GM23248 (cell line): ENCODE data around the gene BMI1. TPM values are rescaled to one million over a fixed set of nuclear protein-coding genes. Genes with fewer than 3 reads are reported as not detected.
A peak's percentile ranks its signal among the peaks of the same experiment; 100 is the strongest.

Experiments used
- DNase-seq: peaks from one replicate; pipeline ENCODE4 v3.0.0-alpha.2; 2015
- H2AFZ ChIP-seq: fragments of 200-600 bp; sonication (generic); 2 replicates; pipeline ENCODE4 v1.6.1; 2016; ENCODE audit warnings: antibody characterized with exemption
- H3F3A ChIP-seq: fragments of 200-600 bp; sonication (generic); 2 replicates; pipeline ENCODE4 v1.6.1; 2016; ENCODE audit warnings: mild to moderate bottlenecking, antibody characterized with exemption, mixed run types; ENCODE audit not compliant: insufficient read depth
- H3K27ac ChIP-seq: fragments of 200-600 bp; sonication (generic); 2 replicates; pipeline ENCODE4 v1.5.1; 2016; ENCODE audit warnings: mild to moderate bottlenecking
- H3K27me3 ChIP-seq: fragments of 200-600 bp; sonication (generic); replicated peaks from 2 replicates; pipeline ENCODE4 v1.6.1; 2016; ENCODE audit warnings: mild to moderate bottlenecking; ENCODE audit not compliant: insufficient read depth
- H3K36me3 ChIP-seq: fragments of 200-600 bp; sonication (generic); 2 replicates; pipeline ENCODE4 v1.6.1; 2016; ENCODE audit warnings: low read depth, mild to moderate bottlenecking
- H3K4me1 ChIP-seq: fragments of 200-600 bp; sonication (generic); 2 replicates; pipeline ENCODE4 v1.6.1; 2016; ENCODE audit warnings: mild to moderate bottlenecking; ENCODE audit not compliant: insufficient read depth
- H3K4me2 ChIP-seq: fragments of 200-600 bp; sonication (generic); one replicate; pipeline ENCODE4 v1.6.1; 2016; ENCODE audit warnings: mild to moderate bottlenecking; ENCODE audit not compliant: unreplicated experiment
- H3K4me3 ChIP-seq: fragments of 200-600 bp; sonication (generic); 2 replicates; pipeline ENCODE4 v1.5.1; 2016; ENCODE audit warnings: mild to moderate bottlenecking
- H3K79me2 ChIP-seq: fragments of 200-600 bp; sonication (generic); 2 replicates; pipeline ENCODE4 v1.6.1; 2016; ENCODE audit warnings: mild to moderate bottlenecking; ENCODE audit not compliant: insufficient read depth
- H3K9ac ChIP-seq: fragments of 200-600 bp; sonication (generic); 2 replicates; pipeline ENCODE4 v1.6.1; 2016; ENCODE audit warnings: mild to moderate bottlenecking
- H3K9me2 ChIP-seq: fragments of 200-600 bp; sonication (generic); 2 replicates; pipeline ENCODE4 v1.6.1; 2016; ENCODE audit warnings: mixed run types, mild to moderate bottlenecking, moderate library complexity; ENCODE audit not compliant: insufficient read depth
- H3K9me3 ChIP-seq: fragments of 200-600 bp; sonication (generic); one replicate; pipeline ENCODE4 v1.6.1; 2017; ENCODE audit warnings: low read depth
- H4K20me1 ChIP-seq: fragments of 200-600 bp; sonication (generic); 2 replicates; pipeline ENCODE4 v1.6.0; 2016; ENCODE audit not compliant: insufficient read depth
- EZH2 ChIP-seq: fragments of 200-600 bp; sonication (generic); IDR thresholded peaks from 2 replicates; pipeline ENCODE4 v1.6.1; 2018; ENCODE audit warnings: antibody characterized with exemption, mild to moderate bottlenecking; ENCODE audit not compliant: insufficient read depth, poor library complexity, severe bottlenecking
- EZH2phosphoT487 ChIP-seq: fragments of 200-600 bp; sonication (generic); IDR thresholded peaks from 2 replicates; pipeline ENCODE4 v1.6.1; 2018; ENCODE audit warnings: antibody characterized with exemption, moderate library complexity, mild to moderate bottlenecking, low read depth; ENCODE audit not compliant: insufficient read depth
- WGBS, 2 experiments: methylation state at CpG; one replicate each; pipeline ENCODE4 v1.1.6; 2015 to 2017; ENCODE audit warnings: low lambda C conversion rate in 2 of 2, low coverage in 1 of 2; ENCODE audit errors: missing lambda C conversion rate in 2 of 2; 5-methylcytosine and 5-hydroxymethylcytosine counted together
- in situ Hi-C: fragments of 300-500 bp; cut with MboI; formaldehyde crosslinking; loops from 2 replicates; pipeline ENCODE4 v1.15.0; 2020
- polyA plus RNA-seq: library from polyadenylated mRNA; unstranded; fragments of >200 nt; fragmentation: Nextera tagmentation; extraction: Ambion mirVana; gene quantifications from 2 replicates; pipeline ENCODE4 v1.2.1, GENCODE V29; 2016
- total RNA-seq: library from RNA; depleted of rRNA; stranded (reverse); fragments of >200 nt; shearing (Covaris generic); gene quantifications from 2 replicates; pipeline ENCODE4 v1.2.3, GENCODE V29; 2014

The BMI1 gene
- total and polyA plus RNA-seq, 2 experiments from 2014 or later: 38.0 to 66.0 TPM

DNA sequence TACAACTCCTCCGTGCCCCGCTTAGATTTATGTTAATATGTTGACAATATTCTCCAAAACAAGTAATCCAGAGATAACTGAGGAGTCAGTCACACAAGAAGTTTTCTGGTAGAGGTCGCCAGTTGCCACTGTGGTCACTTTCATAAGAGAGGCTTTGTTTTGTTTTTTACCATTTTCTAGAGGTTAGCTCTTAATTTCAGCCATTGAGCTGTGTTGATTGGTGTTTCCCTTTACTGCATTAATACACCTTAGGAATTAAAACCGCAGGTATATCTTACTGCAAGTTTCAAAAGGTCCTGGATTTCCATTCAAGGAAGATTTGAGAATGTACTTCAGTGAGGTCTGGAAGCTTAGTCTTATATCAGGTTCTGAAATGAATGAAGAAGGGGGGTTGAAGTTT is 3.5 kb downstream of the BMI1 start:
- H3K27ac ChIP-seq: no peak overlapping the region
- H3K9me2 ChIP-seq: no peaks in the 10 kb centered on the region
- no peak for DNase-seq
- in situ Hi-C loops: no loop called here
- H3K4me3 ChIP-seq: peak overlapping the region; percentile 80
- H3K9me3 ChIP-seq: no peaks in the 10 kb centered on the region
- WGBS, 2 experiments: 88 to 94% methylated on average over 4 of the region's 4 CpGs
- TF ChIP-seq EZH2: no peak
- peak overlapping the region; percentile 78; the same call in 1 of the 2 replicates for H3K9ac ChIP-seq
- H3F3A ChIP-seq: peaks cover 29% of the 10 kb centered on the region; the same call in 1 of the 2 replicates
- 0 out of 2 replicates have a peak, but pooled peaks cover 5% of the 10 kb centered on the region for H3K27me3 ChIP-seq
- H3K4me2 ChIP-seq: peak overlapping the region; percentile 85
- peaks cover 56% of the 10 kb centered on the region for H3K79me2 ChIP-seq
- no peaks in the 10 kb centered on the region for H4K20me1 ChIP-seq
- peaks cover 42% of the 10 kb centered on the region for H3K4me1 ChIP-seq
- H3K36me3 ChIP-seq: peaks cover 26% of the 10 kb centered on the region
- H2AFZ ChIP-seq: no peak overlapping the region; the same call in 1 of the 2 replicates

DNA sequence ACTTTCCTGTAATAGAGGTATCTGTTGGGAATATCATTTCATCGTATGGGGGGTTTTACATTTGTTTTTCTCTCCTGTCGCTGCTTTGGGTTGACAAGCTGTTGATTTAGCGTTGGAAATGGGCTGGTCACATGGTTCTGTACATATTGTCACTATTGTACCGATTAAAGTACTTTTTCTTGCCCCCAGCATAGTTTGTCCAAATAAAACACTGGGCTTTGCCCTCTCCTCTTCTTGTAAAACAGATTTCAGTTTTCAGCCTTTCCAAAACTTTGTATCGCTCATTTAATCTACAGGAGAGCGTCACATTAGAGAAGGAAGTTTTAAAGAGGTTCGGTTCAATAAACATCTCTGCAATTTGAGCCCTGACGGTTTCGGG is 4.0 kb downstream of the BMI1 start:
- H3K9me3 ChIP-seq: no peaks in the 10 kb centered on the region
- H3K27me3 ChIP-seq: 0 out of 2 replicates have a peak, but pooled peaks cover 5% of the 10 kb centered on the region
- peaks cover 31% of the 10 kb centered on the region for H3K36me3 ChIP-seq
- no peaks in the 10 kb centered on the region for H3K9me2 ChIP-seq
- in situ Hi-C loops: no loop called here
- H3K27ac ChIP-seq: peak overlapping the region; percentile 50
- H3K4me1 ChIP-seq: peaks cover 38% of the 10 kb centered on the region
- TF ChIP-seq EZH2phosphoT487: no peak
- no peak for TF ChIP-seq EZH2
- peak overlapping the region; percentile 80 for H3K4me3 ChIP-seq
- H3F3A ChIP-seq: peaks cover 25% of the 10 kb centered on the region; the same call in 1 of the 2 replicates
- H3K9ac ChIP-seq: peak overlapping the region; percentile 78
- peak overlapping the region; percentile 68 for H2AFZ ChIP-seq
- no peak for DNase-seq
- peak overlapping the region; percentile 85 for H3K4me2 ChIP-seq
- 17 to 19% methylated on average over 9 of the region's 9 CpGs for WGBS, 2 experiments
- H4K20me1 ChIP-seq: no peaks in the 10 kb centered on the region
- peaks cover 52% of the 10 kb centered on the region for H3K79me2 ChIP-seq

GRCh38 chr10:22325272-22326144 is 4.6 kb downstream of the BMI1 start:
- H3K4me1 ChIP-seq: peaks cover 35% of the 10 kb centered on the region
- 0 out of 2 replicates have a peak, but pooled peaks cover 5% of the 10 kb centered on the region for H3K27me3 ChIP-seq
- peak overlapping the region; percentile 65 for H3K27ac ChIP-seq
- TF ChIP-seq EZH2 (no peak), EZH2phosphoT487 (no peak)
- H3K4me3 ChIP-seq: peak overlapping the region; percentile 80
- H2AFZ ChIP-seq: peak overlapping the region; percentile 82
- WGBS, 2 experiments: 1 to 2% methylated on average over 52 to 72 of the region's 92 CpGs
- no peaks in the 10 kb centered on the region for H3K9me2 ChIP-seq
- peaks cover 37% of the 10 kb centered on the region for H3K36me3 ChIP-seq
- H3K9me3 ChIP-seq: no peaks in the 10 kb centered on the region
- H4K20me1 ChIP-seq: no peaks in the 10 kb centered on the region
- peak overlapping the region; percentile 92 for H3K4me2 ChIP-seq
- in situ Hi-C loops: no loop called here
- peak overlapping the region; percentile 78 for H3K9ac ChIP-seq
- peaks cover 22% of the 10 kb centered on the region; the same call in 1 of the 2 replicates for H3F3A ChIP-seq
- H3K79me2 ChIP-seq: peaks cover 52% of the 10 kb centered on the region
- peak; percentile 89 for DNase-seq

DNA sequence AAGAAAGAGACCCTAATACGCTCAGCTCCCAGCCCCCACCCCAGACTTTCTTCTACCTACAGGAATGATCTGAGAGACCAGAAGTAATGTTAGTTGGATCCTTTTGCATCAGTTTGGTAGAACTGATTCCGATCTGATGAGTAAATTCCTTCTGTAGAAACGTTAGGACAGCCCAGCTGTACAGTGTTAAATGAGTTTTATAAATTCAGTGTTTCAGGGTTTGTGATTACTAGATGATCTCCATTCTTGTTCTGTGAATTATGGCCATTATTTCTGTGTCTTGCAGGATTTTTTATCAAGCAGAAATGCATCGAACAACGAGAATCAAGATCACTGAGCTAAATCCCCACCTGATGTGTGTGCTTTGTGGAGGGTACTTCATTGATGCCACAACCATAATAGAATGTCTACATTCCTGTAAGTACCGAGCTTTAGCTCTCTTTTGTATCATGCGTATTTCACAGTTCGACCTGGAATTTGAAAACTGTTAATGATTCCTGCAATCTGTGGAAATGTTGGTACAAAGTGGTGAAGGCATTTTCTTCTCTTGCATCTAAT is 5.3 kb downstream of the BMI1 start:
- TF ChIP-seq EZH2: no peak
- no peak for TF ChIP-seq EZH2phosphoT487
- peak overlapping the region; percentile 80 for H3K4me3 ChIP-seq
- 0 out of 2 replicates have a peak, but pooled peaks cover 5% of the 10 kb centered on the region for H3K27me3 ChIP-seq
- 56 to 58% methylated on average over 8 of the region's 8 CpGs for WGBS, 2 experiments
- H3K4me1 ChIP-seq: peaks cover 35% of the 10 kb centered on the region
- peaks cover 44% of the 10 kb centered on the region for H3K36me3 ChIP-seq
- peak overlapping the region; percentile 65 for H3K27ac ChIP-seq
- peak overlapping the region; percentile 82 for H2AFZ ChIP-seq
- peaks cover 22% of the 10 kb centered on the region; the same call in 1 of the 2 replicates for H3F3A ChIP-seq
- DNase-seq: peak; percentile 60
- H4K20me1 ChIP-seq: no peaks in the 10 kb centered on the region
- H3K9me3 ChIP-seq: no peaks in the 10 kb centered on the region
- peak overlapping the region; percentile 78 for H3K9ac ChIP-seq
- peak overlapping the region; percentile 92 for H3K4me2 ChIP-seq
- in situ Hi-C loops: no loop called here
- H3K79me2 ChIP-seq: peaks cover 52% of the 10 kb centered on the region
- H3K9me2 ChIP-seq: no peaks in the 10 kb centered on the region
